Thoracic aorta (tissue), 2 donors: ENCODE data around the gene TMEM121. TPM values are rescaled to one million over a fixed set of nuclear protein-coding genes. Genes with fewer than 3 reads are reported as not detected.

Experiments used
- ATAC-seq: fragments of 150-250 bp; one replicate; pipeline ENCODE4 v1.8.0; 2017; ENCODE audit warnings: low read depth; ENCODE audit not compliant: insufficient number of reproducible peaks, low FRiP score
- DNase-seq: peaks from one replicate; pipeline ENCODE4 v3.0.0-alpha.2; 2020; ENCODE audit warnings: low spot score
- H3K27ac ChIP-seq, 2 donors: fragments of 200-600 bp; sonication (generic); 1 replicate in 1 of 2; 2 replicates in 1 of 2; pipeline ENCODE4 v1.5.1; 2016; ENCODE audit warnings: mild to moderate bottlenecking in 2 of 2, moderate library complexity in 2 of 2
- H3K27me3 ChIP-seq: fragments of 200-600 bp; sonication (generic); replicated peaks from 2 replicates; pipeline ENCODE4 v1.6.0; 2016; ENCODE audit warnings: mild to moderate bottlenecking; ENCODE audit not compliant: insufficient read depth
- H3K36me3 ChIP-seq: fragments of 200-600 bp; sonication (generic); one replicate; pipeline ENCODE4 v1.5.1; 2016
- H3K4me1 ChIP-seq, 2 donors: fragments of 200-600 bp; sonication (generic); 1 replicate in 1 of 2; 2 replicates in 1 of 2; pipeline versions ENCODE4 v1.5.1 to v1.6.0; 2016; ENCODE audit warnings: low read depth in 2 of 2, mild to moderate bottlenecking in 1 of 2; ENCODE audit not compliant: control insufficient read depth in 1 of 2
- H3K4me3 ChIP-seq: fragments of 200-600 bp; sonication (generic); 2 replicates; pipeline ENCODE4 v1.5.1; 2016; ENCODE audit warnings: mild to moderate bottlenecking
- H3K9me3 ChIP-seq: fragments of 200-600 bp; sonication (generic); 2 replicates; pipeline ENCODE4 v1.5.1; 2016
- total RNA-seq, 2 donors: library from RNA; depleted of rRNA; stranded (reverse); fragments of >200 nt; gene quantifications; one replicate each; pipeline versions ENCODE4 v1.1.0 to v1.2.3, GENCODE V29; 2016
- TF ChIP-seq, protein P1 (sequence below): fragments of 200-600 bp; sonication (generic); IDR thresholded peaks from one replicate; pipeline ENCODE4 v1.5.1; 2019; ENCODE audit warnings: antibody characterized with exemption

TMEM121 gene
- total RNA-seq, 2 donors from 2014 or later = 2.6 to 5.5 TPM

DNA sequence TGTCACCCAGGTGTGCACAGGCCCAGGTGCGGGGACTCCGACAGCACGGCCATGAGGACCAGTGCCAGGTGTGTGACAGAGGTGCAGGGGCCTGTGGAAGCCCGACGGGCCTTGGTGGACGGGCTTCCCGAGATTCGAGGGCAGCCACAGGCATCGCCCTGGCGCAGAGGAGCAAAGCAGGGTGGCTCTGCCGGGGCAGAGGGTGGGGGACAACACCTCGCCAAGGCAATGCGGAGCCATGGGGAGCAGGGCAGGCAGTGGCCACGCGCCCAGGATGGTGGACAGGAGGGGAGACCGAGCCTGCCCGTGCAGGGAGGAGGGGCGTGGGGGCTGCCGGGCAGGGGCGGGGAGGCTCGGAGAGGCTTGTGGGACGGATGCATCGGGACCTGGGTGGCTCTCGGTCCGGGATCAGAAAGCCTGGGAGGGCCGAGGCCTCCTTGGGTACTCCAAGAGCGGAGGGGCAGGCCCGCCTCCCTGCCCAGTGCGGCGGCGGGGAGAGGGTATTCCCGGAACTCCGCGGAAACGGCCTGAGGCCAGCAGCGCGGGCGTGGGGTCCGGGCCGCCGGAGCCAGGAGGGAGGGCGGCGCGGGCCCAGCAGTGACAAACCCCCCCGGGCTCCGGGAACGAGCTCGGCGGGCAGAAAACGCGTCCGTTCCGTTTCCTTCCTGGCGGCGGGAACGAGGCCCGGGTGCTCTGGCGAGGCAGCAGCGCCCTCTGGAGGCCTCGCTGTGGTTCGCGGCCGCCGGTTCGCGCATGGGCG is 1.6 kb downstream of the TMEM121 start:
- TF ChIP-seq, protein P1, sequence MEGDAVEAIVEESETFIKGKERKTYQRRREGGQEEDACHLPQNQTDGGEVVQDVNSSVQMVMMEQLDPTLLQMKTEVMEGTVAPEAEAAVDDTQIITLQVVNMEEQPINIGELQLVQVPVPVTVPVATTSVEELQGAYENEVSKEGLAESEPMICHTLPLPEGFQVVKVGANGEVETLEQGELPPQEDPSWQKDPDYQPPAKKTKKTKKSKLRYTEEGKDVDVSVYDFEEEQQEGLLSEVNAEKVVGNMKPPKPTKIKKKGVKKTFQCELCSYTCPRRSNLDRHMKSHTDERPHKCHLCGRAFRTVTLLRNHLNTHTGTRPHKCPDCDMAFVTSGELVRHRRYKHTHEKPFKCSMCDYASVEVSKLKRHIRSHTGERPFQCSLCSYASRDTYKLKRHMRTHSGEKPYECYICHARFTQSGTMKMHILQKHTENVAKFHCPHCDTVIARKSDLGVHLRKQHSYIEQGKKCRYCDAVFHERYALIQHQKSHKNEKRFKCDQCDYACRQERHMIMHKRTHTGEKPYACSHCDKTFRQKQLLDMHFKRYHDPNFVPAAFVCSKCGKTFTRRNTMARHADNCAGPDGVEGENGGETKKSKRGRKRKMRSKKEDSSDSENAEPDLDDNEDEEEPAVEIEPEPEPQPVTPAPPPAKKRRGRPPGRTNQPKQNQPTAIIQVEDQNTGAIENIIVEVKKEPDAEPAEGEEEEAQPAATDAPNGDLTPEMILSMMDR = peak; percentile 89
- no peaks in the 10 kb centered on the region for H3K27me3 ChIP-seq
- ATAC-seq (no peak), DNase-seq (no peak)
- no peaks in the 10 kb centered on the region for H3K36me3 ChIP-seq
- H3K4me3 ChIP-seq = peak overlapping the region; percentile 78
- peaks cover 23 to 25% of the 10 kb centered on the region in 2 donors for H3K4me1 ChIP-seq
- no peaks in the 10 kb centered on the region for H3K9me3 ChIP-seq
- no peak overlapping the region for H3K27ac ChIP-seq

DNA sequence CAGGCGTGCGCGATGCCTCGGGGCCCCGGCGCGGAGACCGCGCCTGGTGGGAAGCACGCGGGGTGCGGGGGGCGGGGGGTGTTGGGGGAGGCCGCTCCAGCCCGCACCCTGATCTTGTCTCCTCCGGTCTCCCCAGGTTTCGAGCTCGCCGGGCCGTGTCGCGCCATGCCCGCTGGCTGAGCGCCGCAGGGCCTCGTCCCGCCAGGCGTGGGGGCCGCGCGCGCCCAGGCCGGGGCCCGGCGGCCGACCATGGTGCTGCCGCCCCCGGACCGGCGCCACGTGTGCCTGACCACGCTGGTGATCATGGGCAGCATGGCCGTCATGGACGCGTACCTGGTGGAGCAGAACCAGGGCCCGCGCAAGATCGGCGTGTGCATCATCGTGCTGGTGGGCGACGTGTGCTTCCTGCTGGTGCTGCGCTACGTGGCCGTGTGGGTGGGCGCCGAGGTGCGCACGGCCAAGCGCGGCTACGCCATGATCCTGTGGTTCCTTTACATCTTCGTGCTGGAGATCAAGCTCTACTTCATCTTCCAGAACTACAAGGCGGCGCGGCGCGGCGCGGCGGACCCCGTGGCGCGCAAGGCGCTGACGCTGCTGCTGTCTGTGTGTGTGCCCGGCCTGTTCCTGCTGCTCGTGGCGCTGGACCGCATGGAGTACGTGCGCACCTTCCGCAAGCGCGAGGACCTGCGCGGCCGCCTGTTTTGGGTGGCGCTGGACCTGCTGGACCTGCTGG is 2.4 kb downstream of the TMEM121 start:
- no peak for DNase-seq

DNA sequence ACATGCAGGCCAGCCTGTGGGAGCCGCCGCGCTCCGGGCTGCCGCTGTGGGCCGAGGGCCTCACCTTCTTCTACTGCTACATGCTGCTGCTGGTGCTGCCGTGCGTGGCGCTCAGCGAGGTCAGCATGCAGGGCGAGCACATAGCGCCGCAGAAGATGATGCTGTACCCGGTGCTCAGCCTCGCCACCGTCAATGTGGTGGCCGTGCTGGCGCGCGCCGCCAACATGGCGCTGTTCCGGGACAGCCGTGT is 2.9 kb downstream of the TMEM121 start:
- no peak overlapping the region for H3K27ac ChIP-seq
- no peaks in the 10 kb centered on the region for H3K36me3 ChIP-seq
- DNase-seq (no peak), ATAC-seq (no peak)
- no peaks in the 10 kb centered on the region for H3K27me3 ChIP-seq
- H3K4me3 ChIP-seq = peak overlapping the region; percentile 78
- H3K9me3 ChIP-seq = no peaks in the 10 kb centered on the region
- TF ChIP-seq, protein P1 = no peak
- peaks cover 23 to 25% of the 10 kb centered on the region in 2 donors for H3K4me1 ChIP-seq

More for the DNA sequence above, 2.4 kb downstream of the TMEM121 start:
- H3K9me3 ChIP-seq = no peaks in the 10 kb centered on the region
- ATAC-seq = no peak
- TF ChIP-seq, protein P1 = no peak
- H3K27me3 ChIP-seq = no peaks in the 10 kb centered on the region
- no peaks in the 10 kb centered on the region for H3K36me3 ChIP-seq
- H3K4me1 ChIP-seq = peaks cover 23 to 25% of the 10 kb centered on the region in 2 donors
- no peak overlapping the region for H3K27ac ChIP-seq
- peak overlapping the region; percentile 78 for H3K4me3 ChIP-seq

DNA sequence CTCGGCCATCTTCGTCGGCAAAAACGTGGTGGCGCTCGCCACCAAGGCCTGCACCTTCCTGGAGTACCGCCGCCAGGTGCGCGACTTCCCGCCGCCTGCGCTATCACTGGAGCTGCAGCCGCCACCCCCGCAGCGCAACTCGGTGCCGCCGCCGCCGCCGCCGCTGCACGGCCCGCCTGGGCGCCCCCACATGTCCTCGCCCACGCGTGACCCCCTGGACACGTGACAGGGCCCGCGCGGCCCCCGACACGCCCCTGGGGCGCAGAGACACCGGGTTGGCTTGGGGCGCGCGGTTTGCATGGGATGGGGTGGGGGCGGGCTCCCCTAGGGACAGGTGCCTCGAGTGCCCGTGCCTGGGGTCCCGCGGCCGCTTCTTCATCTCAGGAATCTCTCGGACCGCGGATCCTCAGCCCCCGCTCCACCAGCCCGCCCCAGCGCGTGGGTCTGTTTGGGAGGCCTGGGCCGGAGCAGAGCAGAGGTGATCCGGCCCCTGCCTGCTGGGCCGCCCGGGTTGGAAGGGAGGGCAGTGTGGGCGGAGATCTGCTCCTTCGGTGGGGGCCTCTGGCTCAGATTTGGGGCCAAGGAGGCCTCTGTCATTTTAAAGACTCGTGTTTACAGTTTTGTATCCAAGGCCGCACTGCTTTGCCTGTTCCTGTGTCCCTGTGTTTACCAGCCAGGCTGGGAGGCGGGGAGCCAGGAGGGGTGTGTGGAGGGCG is 3.3 kb downstream of the TMEM121 start:
- Histone ChIP-seq H3K27me3 (no peaks in the 10 kb centered on the region), H3K36me3 (no peaks in the 10 kb centered on the region), H3K27ac (no peak overlapping the region), H3K9me3 (no peaks in the 10 kb centered on the region), H3K4me1 (peaks cover 23 to 25% of the 10 kb centered on the region in 2 donors), H3K4me3 (no peak overlapping the region)
- TF ChIP-seq, protein P1 = no peak
- ATAC-seq = no peak
- no peak for DNase-seq
